HG02678 (cell line): ENCODE results near the gene GSS.

Source experiments
- ATAC-seq: cut with Tn5 transposase; IDR thresholded peaks from one replicate; pipeline ENCODE4 v1.9.1; 2021; ENCODE audit warnings: mild to moderate bottlenecking, moderate library complexity; ENCODE audit not compliant: unreplicated experiment

GSS gene

GRCh38 chr20:34979366-34980153 lies 24.0 kb upstream of the GSS start:
- ATAC-seq, result no peak

GRCh38 chr20:34978092-34978744 lies 22.6 kb upstream of the GSS start:
- no peak for ATAC-seq

- ATAC-seq, result no peak
Observed at GRCh38 chr20:34977365-34978091, 21.9 kb upstream of the GSS start.

GRCh38 chr20:34976286-34976685 lies 20.7 kb upstream of the GSS start:
- ATAC-seq, result no peak

- no peak for ATAC-seq
Observed at GRCh38 chr20:34974246-34974645, 18.6 kb upstream of the GSS start.

- no peak for ATAC-seq
Observed at GRCh38 chr20:34971561-34972235, 16.1 kb upstream of the GSS start.

GRCh38 chr20:34970846-34971560 lies 15.4 kb upstream of the GSS start:
- no peak for ATAC-seq

- ATAC-seq, result no peak
Observed at GRCh38 chr20:34970193-34970840, 14.7 kb upstream of the GSS start.

GRCh38 chr20:34968042-34968775 lies 12.6 kb upstream of the GSS start:
- ATAC-seq, result no peak

GRCh38 chr20:34967421-34967820 lies 11.8 kb upstream of the GSS start:
- no peak for ATAC-seq

GRCh38 chr20:34965051-34965450 lies 9.4 kb upstream of the GSS start:
- no peak for ATAC-seq

GRCh38 chr20:34964486-34964885 lies 8.9 kb upstream of the GSS start:
- no peak for ATAC-seq

GRCh38 chr20:34956751-34957472 lies 1.3 kb upstream of the GSS start:
- no peak for ATAC-seq

- ATAC-seq, result no peak
Observed at GRCh38 chr20:34956041-34956458, 444 bp upstream of the GSS start.

- ATAC-seq, result no peak
Observed at GRCh38 chr20:34954904-34955230, 739 bp downstream of the GSS start.

- no peak for ATAC-seq
Observed at GRCh38 chr20:34953960-34954359, 1.6 kb downstream of the GSS start.

GRCh38 chr20:34952671-34953070 lies 2.9 kb downstream of the GSS start:
- no peak for ATAC-seq

GRCh38 chr20:34951652-34952051 lies 4.0 kb downstream of the GSS start:
- ATAC-seq, result no peak

GRCh38 chr20:34951252-34951651 lies 4.4 kb downstream of the GSS start:
- no peak for ATAC-seq
